HG03460 (cell line): ENCODE data around the gene HES4.

Source experiments
- ATAC-seq: cut with Tn5 transposase; IDR thresholded peaks from one replicate; pipeline ENCODE4 v1.9.1; 2021; ENCODE audit not compliant: unreplicated experiment

HES4 gene

DNA sequence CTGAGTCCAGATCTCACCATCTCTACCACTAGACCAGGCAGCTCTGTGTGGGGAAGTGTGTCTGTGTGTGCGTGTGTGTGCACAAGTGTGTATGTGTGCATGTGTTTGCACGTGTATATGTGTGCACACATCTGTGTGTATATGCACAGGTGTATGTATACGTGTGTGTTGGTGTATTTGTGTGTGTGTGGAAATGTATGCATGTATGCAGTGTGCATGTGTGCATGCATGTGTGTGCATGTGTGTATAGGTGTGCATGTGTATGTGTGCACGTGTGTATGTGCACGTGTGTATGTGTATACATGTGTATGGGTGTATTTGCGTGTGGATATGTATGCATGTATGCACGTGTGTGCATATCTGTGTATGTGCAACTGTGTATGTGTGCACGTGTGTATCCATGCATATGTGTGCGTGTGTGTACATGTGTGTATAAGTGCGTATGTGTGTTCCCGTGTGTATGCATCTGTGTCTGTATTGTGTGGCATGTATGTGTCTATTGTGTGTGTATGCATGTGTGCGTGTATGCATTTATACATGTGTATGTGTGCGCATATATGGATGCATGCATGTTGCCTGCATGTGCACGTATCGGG, 30.5 kb downstream of the HES4 start:
- no peak for ATAC-seq

DNA sequence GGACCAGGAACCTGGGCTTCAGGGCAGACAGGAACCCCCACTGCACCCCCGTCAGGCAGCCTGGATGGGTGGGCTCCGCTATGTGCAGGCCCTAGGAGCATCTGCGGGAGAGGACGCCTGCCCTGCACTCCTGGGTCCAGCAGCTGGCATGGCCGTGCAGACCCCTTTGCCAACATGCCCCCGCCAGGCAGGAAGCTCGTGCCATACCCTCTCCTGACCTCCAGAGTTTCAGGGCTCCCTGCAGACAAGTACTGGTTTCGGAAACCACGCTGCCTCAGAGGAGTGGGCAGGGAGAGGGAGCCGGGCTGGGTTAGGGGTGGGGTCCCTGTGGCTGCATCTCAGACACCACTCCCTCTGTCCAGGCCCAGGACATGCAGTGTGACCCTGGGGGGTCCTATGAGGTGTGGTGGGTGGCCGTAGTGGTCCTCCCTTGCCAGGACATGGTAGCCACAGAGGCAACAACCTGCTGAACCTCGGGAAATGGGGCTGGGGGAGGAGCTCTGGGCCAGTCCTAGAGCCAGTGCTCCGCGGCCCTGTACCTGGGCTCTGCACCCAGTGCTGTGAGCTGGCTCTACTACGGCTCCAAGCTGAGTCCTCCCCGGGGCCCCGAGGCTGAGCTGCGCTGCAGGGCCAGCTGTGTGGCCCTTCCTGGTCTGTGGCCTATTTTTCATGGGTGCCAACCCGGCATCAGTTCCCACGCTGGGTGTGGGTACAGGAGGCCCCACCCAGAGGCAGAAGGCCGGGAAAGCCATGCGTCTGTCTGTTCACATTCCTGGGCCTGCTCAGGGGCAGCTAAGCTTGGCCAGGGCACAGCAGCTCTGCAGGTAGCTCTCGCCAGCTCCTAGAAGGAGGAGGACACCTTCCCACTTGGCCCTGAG, 32.2 kb downstream of the HES4 start:
- ATAC-seq, result no peak

DNA sequence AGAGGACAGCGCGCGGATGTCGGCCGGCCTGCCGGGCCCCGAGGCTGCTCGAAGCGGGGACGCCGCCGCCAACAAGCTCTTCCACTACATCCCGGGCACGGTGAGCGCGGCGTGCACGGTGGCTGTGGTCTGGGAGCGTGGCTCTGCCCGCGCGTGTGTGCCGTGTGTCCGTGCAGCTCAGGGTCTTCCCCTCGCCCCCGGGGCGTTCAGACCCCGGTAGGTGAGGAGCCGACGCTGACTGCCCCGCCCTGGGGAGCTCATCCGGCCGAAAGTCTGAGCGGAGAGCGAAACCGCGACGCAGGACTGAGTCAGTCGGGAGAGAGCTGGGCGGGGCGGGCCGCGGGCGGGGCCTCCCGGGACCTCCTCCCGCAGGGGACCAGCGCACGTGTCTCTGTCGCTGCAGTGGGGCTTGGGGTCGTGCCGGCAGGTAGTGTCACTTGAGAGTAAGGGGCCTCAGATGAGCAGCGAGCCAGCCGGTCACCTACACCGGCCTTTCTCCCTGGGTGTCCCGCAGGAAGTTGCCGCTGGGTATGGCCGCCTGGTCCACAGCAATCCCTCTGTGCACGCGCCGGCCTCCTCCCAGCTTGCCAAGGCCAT, 33.1 kb downstream of the HES4 start:
- ATAC-seq, result peak; percentile 60

DNA sequence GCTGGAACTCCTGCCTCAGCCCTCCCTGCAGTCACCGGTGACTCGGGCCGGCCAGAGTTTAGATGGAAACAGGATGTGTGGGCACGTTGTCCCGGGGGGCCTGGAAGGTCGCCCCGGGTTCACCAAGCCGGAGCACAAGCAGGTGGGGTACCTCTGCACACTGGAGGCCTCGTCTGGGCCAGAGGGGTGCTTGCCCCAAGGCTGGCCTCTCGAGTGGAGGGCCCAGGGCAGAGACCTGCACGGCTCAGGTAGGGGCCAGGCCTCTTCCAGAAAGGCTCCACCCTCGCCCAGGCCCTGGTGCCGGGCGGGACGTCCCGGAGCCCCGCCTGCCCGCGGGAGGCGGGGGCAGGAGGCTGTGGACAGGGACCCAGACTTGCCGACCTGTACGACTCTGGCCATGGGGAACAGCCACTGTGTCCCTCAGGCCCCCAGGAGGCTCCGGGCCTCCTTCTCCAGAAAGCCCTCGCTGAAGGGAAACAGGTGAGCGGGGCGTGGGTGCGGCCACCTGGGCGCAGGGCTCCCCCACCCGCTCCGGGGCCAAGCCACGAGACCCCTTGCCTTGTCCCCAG, 33.7 kb downstream of the HES4 start, which contains the start of gene PLEKHN1:
TSS of gene PLEKHN1 (plus strand) at position 348 of the 569 bp plus-strand sequence. CDS start at position 398, 50 bp downstream.
- ATAC-seq, result peak; percentile 35

DNA sequence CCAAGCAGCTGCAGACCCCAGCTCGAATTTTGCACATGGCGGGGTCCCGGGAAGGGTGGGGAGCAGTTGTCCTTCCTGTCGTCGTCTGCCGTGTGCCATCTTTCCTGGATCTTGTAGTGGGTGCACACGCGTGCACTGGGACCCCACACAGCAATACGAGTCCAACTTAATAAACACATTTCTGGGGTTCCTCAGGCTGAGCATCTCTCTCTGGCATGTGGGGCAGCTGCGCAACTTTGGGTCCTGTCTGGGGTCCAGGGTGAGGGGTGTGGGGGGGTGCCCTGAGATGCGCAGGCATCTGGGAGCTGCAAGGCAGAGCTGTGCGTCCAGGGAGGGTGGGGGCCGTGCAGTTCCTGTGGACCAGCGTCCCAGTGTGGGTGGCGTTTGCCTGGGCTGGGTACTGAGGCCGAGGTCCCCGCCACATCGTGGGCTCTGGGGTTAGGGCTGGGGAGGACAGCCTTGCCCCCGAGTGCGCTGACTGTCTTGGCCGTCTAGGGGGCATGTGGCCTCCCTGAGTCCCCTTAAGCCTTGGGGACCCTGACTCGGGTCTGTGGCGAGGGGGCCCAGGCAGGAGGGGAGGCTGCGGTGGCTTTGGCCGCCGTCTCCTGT, 34.3 kb downstream of the HES4 start:
- no peak for ATAC-seq

DNA sequence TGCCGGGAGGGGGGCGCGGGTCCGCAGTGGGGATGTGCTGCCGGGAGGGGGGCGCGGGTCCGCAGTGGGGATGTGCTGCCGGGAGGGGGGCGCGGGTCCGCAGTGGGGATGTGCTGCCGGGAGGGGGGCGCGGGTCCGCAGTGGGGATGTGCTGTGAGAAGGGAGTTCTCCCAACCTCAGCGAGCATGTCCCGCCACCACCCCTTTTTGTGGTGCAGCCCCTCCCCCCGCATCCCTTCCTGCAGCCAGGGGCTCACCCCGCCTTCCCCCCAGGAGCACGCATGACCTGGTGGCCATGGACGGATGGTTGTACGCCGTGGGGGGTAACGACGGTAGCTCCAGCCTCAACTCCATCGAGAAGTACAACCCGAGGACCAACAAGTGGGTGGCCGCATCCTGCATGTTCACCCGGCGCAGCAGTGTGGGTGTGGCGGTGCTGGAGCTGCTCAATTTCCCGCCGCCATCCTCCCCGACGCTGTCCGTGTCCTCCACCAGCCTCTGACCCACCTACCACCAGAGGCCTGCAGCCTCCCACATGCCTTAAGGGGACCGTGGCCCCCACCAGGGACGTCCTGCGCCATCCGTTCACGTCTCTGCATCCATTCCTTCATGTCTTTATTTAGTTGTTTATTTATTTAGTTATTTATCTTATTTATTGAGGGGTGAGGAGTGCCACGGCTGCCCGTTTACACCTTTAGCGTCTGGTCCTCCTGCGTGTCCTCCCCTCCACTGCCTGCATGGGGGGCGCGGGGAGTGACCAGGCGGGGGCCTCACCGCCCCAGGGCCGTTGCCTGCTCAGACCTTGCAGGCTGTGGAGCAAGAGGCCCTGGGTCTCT, 35.0 kb downstream of the HES4 start:
- no peak for ATAC-seq

DNA sequence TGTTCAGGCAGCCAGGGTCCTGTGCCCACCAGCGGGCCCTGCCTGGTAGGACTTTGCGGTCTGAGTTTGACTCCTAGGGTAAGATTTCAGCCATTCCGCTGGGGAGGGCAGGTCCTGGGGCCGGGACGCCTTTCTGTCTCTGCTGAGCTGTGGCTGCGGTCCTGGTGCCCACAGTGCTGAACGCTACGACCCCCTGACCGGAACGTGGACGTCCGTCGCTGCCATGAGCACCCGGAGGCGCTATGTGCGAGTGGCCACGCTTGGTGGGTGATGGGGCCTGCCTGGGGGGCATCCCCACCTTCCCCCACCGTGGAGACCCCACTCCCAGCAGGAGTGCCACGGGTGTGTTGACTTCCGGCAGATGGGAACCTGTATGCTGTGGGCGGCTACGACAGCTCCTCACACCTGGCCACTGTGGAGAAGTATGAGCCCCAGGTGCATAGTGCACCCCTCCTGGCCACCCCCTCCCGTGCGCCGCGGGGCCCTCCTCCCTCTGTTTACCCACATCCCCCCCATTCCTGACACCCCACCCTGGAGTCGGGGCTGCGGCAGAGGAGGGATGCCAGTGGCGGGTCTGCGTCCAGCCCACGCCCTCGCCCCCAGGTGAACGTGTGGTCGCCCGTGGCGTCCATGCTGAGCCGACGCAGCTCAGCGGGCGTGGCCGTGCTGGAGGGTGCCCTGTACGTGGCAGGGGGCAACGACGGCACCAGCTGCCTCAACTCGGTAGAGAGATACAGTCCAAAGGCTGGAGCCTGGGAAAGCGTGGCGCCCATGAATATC, 36.0 kb downstream of the HES4 start:
- no peak for ATAC-seq

DNA sequence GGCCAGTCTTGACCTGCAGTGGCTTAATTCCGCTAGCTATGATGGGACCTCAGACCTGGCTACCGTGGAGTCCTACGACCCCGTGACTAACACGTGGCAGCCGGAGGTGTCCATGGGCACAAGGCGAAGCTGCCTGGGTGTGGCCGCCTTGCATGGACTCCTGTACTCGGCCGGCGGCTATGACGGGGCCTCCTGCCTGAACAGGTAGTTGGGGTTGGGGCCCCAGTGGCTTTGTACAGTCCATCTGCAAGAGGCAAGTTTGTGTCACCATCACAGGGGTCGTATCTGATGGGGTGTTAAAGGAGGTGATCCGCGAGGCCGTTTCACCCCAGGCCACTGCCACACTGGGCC, 36.6 kb downstream of the HES4 start:
- no peak for ATAC-seq

DNA sequence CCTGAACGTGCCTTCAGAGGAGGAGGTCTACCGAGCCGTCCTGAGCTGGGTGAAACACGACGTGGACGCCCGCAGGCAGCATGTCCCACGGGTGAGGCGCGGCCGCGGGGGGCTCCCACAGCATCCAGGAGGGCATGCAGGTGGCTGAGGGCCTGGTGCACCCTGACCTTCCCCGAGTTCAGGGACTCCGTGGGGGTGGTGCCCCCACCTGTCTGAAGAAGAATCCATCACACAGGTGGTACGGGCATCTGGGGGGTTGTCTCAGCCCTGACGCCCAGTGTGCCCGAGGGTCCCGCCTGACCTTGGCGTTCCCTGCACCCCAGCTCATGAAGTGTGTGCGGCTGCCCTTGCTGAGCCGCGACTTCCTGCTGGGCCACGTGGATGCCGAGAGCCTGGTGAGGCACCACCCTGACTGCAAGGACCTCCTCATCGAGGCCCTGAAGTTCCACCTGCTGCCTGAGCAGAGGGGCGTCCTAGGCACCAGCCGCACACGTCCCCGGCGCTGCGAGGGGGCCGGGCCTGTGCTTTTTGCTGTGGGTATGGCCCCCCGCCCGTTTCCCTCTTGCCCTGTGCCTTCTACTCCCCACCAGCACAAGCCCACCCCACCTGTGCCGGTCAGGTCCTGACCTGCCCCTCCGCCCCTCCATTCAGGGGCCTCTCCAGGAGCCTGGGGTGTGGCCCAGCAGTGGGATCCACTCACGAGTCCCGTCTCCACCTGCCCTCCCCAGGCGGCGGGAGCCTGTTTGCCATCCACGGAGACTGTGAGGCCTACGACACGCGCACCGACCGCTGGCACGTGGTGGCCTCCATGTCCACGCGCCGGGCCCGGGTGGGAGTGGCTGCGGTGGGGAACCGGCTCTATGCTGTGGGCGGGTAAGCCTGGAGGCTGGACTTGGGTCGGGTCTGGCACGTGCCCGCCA, 37.3 kb downstream of the HES4 start:
- ATAC-seq, result no peak

DNA sequence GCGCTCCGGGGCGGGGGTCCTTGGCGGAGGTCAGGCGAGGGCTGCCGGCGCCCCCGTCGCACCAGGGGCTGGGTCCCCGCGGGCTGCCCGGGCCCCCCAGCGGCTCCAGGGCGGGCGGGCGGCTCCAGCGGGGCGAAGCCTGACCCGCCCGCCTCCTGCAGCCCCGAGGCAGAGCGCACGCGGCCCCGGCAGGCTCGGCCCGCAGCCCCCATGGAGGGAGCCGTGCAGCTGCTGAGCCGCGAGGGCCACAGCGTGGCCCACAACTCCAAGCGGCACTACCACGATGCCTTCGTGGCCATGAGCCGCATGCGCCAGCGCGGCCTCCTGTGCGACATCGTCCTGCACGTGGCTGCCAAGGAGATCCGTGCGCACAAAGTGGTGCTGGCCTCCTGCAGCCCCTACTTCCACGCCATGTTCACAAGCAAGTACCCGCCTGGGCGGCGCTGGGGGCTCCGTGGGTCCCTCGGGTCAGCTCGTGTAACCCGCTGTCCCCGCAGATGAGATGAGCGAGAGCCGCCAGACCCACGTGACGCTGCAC, 38.7 kb downstream of the HES4 start:
- no peak for ATAC-seq

DNA sequence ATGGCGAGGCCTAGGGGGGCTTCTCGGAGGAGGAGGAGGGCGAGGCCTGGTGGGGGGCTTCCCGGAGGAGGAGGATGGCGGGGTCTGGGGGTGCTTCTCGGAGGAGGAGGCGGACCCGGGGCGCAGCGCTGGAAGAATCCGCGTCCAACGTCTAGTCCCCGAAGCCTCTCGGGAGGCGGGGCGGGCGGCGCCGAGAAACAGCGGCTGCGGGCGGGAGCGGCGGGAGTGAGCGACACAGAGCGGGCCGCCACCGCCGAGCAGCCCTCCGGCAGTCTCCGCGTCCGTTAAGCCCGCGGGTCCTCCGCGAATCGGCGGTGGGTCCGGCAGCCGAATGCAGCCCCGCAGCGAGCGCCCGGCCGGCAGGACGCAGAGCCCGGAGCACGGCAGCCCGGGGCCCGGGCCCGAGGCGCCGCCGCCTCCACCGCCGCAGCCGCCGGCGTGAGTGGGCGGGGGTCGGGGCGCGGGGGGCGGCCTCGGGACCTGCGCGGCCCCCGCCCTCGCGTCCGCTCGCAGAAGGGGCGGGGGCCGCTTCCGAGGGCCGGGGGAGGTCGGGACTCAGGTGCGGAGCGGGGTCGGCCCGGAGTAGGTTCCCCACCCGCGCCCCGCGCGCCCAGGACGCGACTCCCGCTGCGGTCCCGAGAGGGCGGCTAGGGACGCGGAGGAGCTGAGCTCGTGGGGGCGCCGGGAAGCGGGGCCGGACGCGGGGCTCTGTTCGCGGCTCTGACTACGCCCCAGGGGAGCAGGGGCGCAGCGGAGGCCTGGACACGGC, 39.4 kb downstream of the HES4 start, which contains the start of gene KLHL17:
TSS of gene KLHL17 (plus strand) at position 222 of the 769 bp plus-strand sequence. CDS start at position 332, 110 bp downstream.
- no peak for ATAC-seq

DNA sequence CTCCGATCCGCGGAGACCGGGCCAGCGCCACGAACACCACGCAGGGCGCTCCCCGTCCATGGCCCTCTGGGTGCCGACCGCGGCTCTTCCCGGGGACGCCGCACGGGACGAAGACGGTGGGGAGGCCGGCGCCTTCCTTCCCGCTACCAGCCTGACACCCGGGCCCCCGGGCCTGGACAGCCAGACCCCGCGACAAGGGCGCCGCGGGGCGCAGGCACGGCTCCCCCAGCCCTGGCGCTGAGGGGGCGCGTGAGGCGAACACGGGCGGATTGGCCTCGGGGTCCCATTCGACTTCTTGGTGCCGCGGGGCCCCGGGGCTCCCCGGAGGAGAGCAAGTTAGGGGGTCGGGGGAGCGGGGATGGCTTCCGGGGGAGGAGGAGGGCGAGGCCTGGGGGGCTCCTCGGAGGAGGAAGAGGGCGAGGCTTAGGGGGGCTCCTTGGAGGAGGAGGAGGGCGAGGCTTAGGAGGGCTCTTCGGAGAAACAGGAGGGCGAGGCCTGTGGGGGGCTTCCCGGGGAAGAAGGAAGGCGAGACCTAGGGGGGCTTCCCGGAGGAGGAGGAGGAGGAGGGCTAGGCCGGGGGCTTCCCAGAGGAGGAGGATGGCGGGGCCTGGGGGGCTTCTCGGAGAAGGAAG, 40.0 kb downstream of the HES4 start:
- ATAC-seq, result no peak

DNA sequence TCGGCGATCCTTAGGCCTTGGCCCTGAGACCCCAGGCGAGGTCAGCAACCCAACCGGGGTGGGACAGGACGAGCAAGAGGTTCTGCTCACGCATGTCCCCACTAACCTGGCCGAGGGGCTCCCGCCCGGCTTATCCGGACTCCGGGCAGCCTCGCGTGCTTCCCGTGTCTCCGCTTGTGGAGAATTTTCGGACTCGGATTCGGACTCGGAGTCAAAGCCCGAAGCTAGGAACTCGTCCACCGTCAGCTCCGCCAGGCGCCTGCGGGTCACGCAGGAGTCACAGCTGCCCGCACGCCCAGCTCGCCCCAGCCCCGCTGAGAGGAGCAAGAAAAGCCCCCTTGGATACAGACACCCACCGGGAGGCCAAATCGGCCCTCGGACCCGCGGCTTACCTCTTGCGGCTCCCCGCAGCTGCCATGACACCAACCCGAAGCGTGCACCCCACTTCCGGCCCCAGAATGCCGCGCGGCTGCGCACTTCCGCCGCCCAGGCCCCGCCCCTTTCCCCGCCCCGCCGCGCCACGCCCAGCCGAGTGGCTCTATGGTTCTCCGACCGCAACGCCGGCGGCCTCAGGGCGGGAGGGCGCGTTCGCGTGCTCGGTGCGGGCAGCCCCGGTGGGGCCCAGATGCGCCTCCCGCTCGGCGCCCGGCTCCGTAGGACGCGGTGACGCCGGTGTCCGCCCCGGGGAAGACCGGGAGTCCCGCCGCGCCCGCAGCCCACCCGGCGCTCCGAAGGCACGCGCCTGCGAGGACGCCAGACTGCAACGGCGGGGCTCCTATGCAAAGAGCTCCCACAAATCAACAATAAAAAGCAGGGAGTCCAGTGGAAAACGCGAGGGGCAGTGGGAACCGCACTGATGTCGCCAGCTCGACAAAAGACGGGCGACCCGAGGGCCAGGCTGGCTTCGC, 40.8 kb downstream of the HES4 start, which contains the start of gene NOC2L:
TSS of gene NOC2L (minus strand) at position 434 of the 908 bp plus-strand sequence. CDS start at position 418, 16 bp downstream.
- ATAC-seq, result peak; percentile 65

DNA sequence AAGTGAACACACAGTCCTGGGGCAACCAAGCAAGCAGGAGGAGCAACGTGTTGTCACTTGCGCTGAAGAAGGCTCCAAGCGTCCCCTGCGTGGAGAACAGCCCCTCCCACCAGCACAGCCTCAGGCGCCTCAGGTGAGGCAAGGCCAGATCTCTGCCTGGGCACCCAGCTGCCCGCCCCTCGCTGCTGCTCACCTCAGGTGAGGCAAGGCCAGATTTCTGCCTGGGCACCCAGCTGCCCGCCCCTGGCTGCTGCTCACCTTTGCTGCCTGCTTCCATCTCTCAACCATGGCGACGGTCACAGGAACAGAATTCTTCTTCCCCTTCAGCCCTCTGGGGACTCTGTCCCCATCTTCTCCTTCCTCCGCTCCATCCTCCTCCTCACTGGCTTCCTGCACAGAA, 43.3 kb downstream of the HES4 start:
- ATAC-seq, result no peak

DNA sequence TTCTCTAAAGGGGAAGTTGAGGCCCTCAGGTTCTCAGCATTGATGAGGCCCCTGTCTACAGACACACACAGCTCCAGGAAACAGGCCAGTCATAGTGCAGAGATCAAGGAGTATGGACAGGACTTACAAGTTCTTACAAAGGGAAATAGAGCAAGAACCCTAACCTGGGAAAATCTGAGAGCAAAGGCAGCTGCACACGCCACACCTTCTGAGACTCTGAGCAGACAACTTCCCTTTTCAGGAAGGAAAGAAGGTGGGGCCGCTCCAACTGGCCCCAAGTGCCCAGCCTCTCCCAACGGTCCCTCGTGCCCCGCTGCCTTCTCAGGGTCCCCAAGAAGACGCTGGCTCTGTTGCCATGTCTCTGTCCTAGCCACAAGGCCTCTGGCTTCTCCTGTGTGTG, 44.4 kb downstream of the HES4 start:
- no peak for ATAC-seq

DNA sequence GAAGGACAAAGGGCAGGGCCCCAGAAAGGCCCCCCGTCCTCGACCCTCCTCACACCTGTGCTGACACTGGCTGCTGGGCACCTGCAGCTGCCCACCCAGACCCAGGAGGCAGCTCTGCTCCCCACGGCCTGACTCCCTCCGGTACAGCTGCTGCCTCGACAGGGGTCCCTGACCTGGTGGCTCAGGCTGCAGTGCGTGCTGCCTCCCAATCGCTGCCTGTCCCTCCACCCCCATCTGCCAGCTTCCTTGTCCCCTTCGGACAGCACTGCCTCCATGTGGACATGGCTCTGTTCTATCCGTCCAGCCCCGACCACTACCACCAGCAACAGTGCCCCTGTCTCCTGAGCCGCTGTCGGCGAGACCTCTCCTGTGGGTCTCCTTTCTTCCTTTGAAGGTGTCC, 45.0 kb downstream of the HES4 start:
- no peak for ATAC-seq
